Measurements from ENCODE around the gene LRRFIP1.

Gene LRRFIP1

DNA sequence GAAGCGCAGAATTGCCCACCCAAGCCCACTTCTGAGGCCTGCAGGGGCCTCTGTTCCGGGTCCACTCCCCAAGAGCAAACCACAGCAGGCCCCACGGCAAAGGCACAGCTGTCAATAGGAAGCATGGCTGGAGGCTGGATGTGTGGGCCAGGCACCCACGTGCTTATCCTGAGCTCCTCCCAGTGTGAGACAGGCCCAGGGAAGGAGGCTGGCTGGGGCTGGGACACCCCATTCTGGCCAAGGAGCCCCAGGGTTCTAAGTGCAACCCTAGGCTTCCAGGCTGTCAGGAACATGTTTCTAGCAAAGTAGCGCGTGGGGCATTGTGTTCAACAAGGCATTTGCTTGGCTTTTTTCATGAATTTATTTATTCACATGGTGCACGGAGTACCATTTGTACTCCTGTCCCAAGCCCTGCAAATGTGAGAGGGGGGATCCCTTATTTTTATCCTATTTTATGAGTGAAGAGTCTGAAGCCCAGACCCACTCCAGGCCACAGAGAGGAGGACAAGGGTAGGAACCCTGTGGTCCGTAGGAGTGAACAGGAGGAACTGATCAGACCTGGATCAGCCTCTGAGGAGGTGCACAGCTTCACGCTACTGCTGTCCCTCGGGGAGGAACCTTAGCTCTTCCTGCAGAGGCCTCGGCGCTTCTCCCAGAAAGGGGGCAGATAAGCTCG, 30.7 kb upstream of the LRRFIP1 start:
- DNase-seq (ENCODE audit: low read depth in 1 of 2, low spot score in 1 of 2) = no peak
- TF ChIP-seq POLR2AphosphoS5 (IDR thresholded peaks at IDR 0.05; ENCODE audit: low read depth) (no peak), SPI1 (IDR thresholded peaks at IDR 0.05; ENCODE audit: borderline replicate concordance, low read depth) (no peak), GABPA (IDR thresholded peaks at IDR 0.05; ENCODE audit: low read depth) (no peak)
- TF ChIP-seq, protein P1, sequence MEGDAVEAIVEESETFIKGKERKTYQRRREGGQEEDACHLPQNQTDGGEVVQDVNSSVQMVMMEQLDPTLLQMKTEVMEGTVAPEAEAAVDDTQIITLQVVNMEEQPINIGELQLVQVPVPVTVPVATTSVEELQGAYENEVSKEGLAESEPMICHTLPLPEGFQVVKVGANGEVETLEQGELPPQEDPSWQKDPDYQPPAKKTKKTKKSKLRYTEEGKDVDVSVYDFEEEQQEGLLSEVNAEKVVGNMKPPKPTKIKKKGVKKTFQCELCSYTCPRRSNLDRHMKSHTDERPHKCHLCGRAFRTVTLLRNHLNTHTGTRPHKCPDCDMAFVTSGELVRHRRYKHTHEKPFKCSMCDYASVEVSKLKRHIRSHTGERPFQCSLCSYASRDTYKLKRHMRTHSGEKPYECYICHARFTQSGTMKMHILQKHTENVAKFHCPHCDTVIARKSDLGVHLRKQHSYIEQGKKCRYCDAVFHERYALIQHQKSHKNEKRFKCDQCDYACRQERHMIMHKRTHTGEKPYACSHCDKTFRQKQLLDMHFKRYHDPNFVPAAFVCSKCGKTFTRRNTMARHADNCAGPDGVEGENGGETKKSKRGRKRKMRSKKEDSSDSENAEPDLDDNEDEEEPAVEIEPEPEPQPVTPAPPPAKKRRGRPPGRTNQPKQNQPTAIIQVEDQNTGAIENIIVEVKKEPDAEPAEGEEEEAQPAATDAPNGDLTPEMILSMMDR (IDR thresholded peaks at IDR 0.05; ENCODE audit: insufficient read depth, low read length) = no peak
- TF ChIP-seq, protein P2, sequence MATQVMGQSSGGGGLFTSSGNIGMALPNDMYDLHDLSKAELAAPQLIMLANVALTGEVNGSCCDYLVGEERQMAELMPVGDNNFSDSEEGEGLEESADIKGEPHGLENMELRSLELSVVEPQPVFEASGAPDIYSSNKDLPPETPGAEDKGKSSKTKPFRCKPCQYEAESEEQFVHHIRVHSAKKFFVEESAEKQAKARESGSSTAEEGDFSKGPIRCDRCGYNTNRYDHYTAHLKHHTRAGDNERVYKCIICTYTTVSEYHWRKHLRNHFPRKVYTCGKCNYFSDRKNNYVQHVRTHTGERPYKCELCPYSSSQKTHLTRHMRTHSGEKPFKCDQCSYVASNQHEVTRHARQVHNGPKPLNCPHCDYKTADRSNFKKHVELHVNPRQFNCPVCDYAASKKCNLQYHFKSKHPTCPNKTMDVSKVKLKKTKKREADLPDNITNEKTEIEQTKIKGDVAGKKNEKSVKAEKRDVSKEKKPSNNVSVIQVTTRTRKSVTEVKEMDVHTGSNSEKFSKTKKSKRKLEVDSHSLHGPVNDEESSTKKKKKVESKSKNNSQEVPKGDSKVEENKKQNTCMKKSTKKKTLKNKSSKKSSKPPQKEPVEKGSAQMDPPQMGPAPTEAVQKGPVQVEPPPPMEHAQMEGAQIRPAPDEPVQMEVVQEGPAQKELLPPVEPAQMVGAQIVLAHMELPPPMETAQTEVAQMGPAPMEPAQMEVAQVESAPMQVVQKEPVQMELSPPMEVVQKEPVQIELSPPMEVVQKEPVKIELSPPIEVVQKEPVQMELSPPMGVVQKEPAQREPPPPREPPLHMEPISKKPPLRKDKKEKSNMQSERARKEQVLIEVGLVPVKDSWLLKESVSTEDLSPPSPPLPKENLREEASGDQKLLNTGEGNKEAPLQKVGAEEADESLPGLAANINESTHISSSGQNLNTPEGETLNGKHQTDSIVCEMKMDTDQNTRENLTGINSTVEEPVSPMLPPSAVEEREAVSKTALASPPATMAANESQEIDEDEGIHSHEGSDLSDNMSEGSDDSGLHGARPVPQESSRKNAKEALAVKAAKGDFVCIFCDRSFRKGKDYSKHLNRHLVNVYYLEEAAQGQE (IDR thresholded peaks at IDR 0.05; ENCODE audit: insufficient replicate concordance, low read depth) = no peak
- Histone ChIP-seq H3K4me3 (replicated peaks; ENCODE audit: insufficient read depth, low read length) (no peak overlapping the region), H3K27ac (replicated peaks) (no peak overlapping the region), H3K27me3 (ENCODE audit: insufficient read depth, poor library complexity, severe bottlenecking) (peaks cover 10% of the 10 kb centered on the region)

DNA sequence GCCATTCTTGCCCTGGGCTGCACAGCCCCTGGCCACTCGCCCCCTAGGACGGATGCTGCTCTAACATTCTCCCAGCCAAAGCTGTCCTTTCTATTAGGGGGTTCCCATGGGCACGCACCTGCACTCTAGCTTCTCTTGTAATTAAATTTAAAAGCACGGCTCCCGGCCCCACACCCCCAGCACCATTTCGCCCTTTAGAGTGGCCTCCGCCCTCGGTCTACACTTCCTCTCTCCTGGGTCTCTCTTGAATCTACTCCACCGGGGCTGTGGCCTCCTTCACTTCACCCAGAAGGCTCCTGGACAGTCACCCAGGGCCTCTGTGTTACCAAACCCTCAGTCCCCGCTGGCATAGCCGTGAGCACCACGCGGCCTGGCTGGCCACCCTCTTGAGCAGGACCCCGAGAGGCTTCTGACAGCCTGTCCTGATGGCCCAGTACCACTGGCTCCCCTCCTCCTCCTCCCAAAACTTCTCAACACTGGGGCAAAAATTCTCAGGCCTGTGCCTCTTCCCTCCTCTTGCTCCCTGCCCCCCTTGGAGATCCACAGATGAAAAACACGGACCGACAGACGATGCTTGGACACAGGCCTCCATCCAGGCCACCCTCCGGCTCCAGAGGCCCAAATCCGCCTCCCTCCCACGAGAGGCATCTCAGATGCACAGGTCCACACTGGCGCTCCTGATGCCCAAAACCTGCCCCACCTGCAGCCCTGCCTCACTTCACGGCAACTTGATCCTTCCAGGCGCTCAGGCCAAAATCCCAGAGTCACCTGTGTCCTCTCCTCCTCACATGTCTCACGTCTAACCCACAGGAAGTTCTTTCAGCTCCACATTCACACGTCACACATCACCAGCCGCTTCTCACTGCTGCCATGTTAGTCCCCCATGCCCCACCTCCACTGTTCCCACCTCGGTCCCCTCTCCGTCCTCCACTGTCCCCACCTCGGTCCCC, 29.9 kb upstream of the LRRFIP1 start:
- Histone ChIP-seq H3K4me3 (replicated peaks; ENCODE audit: insufficient read depth, low read length) (no peak overlapping the region), H3K27ac (replicated peaks) (no peak overlapping the region), H3K27me3 (ENCODE audit: insufficient read depth, poor library complexity, severe bottlenecking) (peaks cover 10% of the 10 kb centered on the region)
- DNase-seq (ENCODE audit: low read depth in 1 of 2, low spot score in 1 of 2) = no peak
- no peak for TF ChIP-seq SPI1 (IDR thresholded peaks at IDR 0.05; ENCODE audit: borderline replicate concordance, low read depth)
- no peak for TF ChIP-seq GABPA (IDR thresholded peaks at IDR 0.05; ENCODE audit: low read depth)
- TF ChIP-seq, protein P2 (IDR thresholded peaks at IDR 0.05; ENCODE audit: insufficient replicate concordance, low read depth) = no peak
- TF ChIP-seq POLR2AphosphoS5 (IDR thresholded peaks at IDR 0.05; ENCODE audit: low read depth) = no peak
- TF ChIP-seq, protein P1 (IDR thresholded peaks at IDR 0.05; ENCODE audit: insufficient read depth, low read length) = no peak

DNA sequence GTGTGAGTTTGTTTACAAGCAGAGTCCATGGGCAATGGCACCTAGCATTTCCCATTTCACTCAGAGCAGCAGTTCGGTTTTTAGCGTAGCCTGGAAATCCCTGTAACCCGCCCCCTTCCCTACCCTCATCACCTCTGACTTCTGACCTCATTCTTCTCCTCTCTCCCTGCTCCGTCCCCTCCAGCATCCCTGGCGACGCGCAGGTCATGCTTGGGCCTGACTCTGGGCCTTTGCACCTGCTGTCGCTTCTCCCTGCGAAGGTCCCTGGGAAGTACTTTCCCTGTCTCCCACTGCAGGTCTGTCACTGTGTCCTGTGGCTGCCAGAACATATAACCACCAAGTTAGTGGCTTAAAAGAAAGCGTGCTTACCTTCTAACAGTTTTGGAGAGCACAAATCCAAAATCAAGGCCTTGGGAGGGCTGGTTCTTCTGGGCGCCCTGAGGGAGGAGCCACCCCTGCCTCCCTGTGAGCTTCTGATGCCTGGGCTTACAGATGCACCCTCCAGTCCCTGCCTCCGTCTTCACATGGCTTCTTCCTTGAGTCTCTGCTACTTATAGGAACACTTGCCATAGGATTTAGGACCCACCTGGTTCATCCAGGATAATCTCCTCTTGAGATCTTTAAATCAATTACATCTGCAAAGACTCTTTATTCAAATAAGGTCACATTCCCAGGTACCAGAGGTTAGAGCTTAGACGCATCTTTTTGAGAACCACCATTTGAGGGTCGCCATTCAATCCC, 28.7 kb upstream of the LRRFIP1 start:
- DNase-seq (ENCODE audit: low read depth in 1 of 2, low spot score in 1 of 2) = no peak
- no peak overlapping the region for H3K27ac ChIP-seq (replicated peaks)
- TF ChIP-seq, protein P1 (IDR thresholded peaks at IDR 0.05; ENCODE audit: insufficient read depth, low read length) = no peak
- TF ChIP-seq POLR2AphosphoS5 (IDR thresholded peaks at IDR 0.05; ENCODE audit: low read depth) (no peak), SPI1 (IDR thresholded peaks at IDR 0.05; ENCODE audit: borderline replicate concordance, low read depth) (no peak), GABPA (IDR thresholded peaks at IDR 0.05; ENCODE audit: low read depth) (no peak)
- TF ChIP-seq, protein P2 (IDR thresholded peaks at IDR 0.05; ENCODE audit: insufficient replicate concordance, low read depth) = no peak
- H3K4me3 ChIP-seq (replicated peaks; ENCODE audit: insufficient read depth, low read length) = no peak overlapping the region
- H3K27me3 ChIP-seq (ENCODE audit: insufficient read depth, poor library complexity, severe bottlenecking) = peaks cover 11% of the 10 kb centered on the region
